GM23338 (cell line): ENCODE data around the gene FAM76A.

Source experiments
- CREB1 ChIP-seq: fragments of 250-450 bp; sonication (Bioruptor Pico); IDR thresholded peaks from 2 replicates; pipeline ENCODE4 v1.5.0; 2020; ENCODE audit warnings: low read depth, mild to moderate bottlenecking, moderate library complexity
- EZH2 ChIP-seq: fragments of 200-600 bp; sonication (generic); IDR thresholded peaks from one replicate; pipeline ENCODE4 v1.8.0; 2017; ENCODE audit warnings: antibody characterized with exemption, mild to moderate bottlenecking, low read depth; ENCODE audit not compliant: unreplicated experiment
- EZH2phosphoT487 ChIP-seq: fragments of 200-600 bp; sonication (generic); IDR thresholded peaks from one replicate; pipeline ENCODE4 v1.8.1; 2018; ENCODE audit warnings: antibody characterized with exemption; ENCODE audit not compliant: unreplicated experiment
- JUNB ChIP-seq: IDR thresholded peaks from one replicate; pipeline ENCODE4 v1.6.1; 2016; ENCODE audit warnings: antibody characterized with exemption; ENCODE audit not compliant: unreplicated experiment
- NANOG ChIP-seq: IDR thresholded peaks from 2 replicates; pipeline ENCODE4 v1.6.1; 2016; ENCODE audit warnings: antibody characterized with exemption, borderline replicate concordance
- POLR2AphosphoS5 ChIP-seq: IDR thresholded peaks from 2 replicates; pipeline ENCODE4 v1.6.1; 2016; ENCODE audit warnings: antibody characterized with exemption, low read depth
- STAT1 ChIP-seq: IDR thresholded peaks from one replicate; pipeline ENCODE4 v1.6.1; 2016; ENCODE audit warnings: antibody characterized with exemption; ENCODE audit not compliant: unreplicated experiment
- ZNF114 ChIP-seq: fragments of 250-450 bp; sonication (Bioruptor Pico); IDR thresholded peaks from 2 replicates; pipeline ENCODE4 v1.5.0; 2020; ENCODE audit warnings: mild to moderate bottlenecking, moderate library complexity
- ZNF331 ChIP-seq: fragments of 250-450 bp; sonication (Bioruptor Pico); IDR thresholded peaks from 2 replicates; pipeline ENCODE4 v1.5.0; 2020; ENCODE audit warnings: low read depth, mild to moderate bottlenecking, moderate library complexity
- TF ChIP-seq, protein P1 (sequence below), 2 experiments: fragments of 200-600 bp in 1 of 2; sonication (generic) in 1 of 2; conservative IDR thresholded peaks; 2 replicates each; pipeline versions ENCODE4 v1.5.1 to v1.6.1; 2016 to 2017; ENCODE audit warnings: antibody characterized with exemption in 2 of 2, low read depth in 2 of 2, mild to moderate bottlenecking in 2 of 2, moderate library complexity in 1 of 2
- TF ChIP-seq, protein P2 (sequence below): IDR thresholded peaks from 2 replicates; pipeline ENCODE4 v1.6.1; 2016; ENCODE audit warnings: antibody characterized with exemption
- TF ChIP-seq, protein P3 (sequence below): IDR thresholded peaks from one replicate; pipeline ENCODE4 v1.6.1; 2018; ENCODE audit warnings: antibody characterized with exemption; ENCODE audit not compliant: unreplicated experiment

DNA sequence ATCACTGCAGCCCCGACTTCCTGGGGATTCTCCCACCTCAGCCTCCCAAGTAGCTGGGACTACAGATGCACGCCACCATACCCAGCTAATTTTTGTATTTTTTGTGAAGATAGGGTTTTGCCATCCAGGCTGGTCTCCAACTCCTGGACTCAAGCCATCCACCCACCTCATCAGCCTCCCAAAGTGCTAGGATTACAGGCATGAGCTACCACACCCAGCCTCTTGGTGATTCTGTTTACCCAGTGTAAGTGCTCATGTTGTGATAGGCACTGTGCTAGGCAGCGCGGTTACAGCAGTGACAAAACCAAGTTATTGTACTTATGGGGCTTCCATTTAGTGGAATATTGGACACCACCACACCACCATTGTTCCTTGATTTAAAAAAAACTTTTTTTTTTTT is 37.6 kb downstream of the FAM76A start:
- TF ChIP-seq, protein P1, sequence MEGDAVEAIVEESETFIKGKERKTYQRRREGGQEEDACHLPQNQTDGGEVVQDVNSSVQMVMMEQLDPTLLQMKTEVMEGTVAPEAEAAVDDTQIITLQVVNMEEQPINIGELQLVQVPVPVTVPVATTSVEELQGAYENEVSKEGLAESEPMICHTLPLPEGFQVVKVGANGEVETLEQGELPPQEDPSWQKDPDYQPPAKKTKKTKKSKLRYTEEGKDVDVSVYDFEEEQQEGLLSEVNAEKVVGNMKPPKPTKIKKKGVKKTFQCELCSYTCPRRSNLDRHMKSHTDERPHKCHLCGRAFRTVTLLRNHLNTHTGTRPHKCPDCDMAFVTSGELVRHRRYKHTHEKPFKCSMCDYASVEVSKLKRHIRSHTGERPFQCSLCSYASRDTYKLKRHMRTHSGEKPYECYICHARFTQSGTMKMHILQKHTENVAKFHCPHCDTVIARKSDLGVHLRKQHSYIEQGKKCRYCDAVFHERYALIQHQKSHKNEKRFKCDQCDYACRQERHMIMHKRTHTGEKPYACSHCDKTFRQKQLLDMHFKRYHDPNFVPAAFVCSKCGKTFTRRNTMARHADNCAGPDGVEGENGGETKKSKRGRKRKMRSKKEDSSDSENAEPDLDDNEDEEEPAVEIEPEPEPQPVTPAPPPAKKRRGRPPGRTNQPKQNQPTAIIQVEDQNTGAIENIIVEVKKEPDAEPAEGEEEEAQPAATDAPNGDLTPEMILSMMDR (conservative IDR thresholded peaks at IDR 0.05; ENCODE audit: low read depth in 2 of 2): no peak
- TF ChIP-seq, protein P2, sequence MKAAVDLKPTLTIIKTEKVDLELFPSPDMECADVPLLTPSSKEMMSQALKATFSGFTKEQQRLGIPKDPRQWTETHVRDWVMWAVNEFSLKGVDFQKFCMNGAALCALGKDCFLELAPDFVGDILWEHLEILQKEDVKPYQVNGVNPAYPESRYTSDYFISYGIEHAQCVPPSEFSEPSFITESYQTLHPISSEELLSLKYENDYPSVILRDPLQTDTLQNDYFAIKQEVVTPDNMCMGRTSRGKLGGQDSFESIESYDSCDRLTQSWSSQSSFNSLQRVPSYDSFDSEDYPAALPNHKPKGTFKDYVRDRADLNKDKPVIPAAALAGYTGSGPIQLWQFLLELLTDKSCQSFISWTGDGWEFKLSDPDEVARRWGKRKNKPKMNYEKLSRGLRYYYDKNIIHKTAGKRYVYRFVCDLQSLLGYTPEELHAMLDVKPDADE: no peak
- TF ChIP-seq POLR2AphosphoS5: no peak
- TF ChIP-seq EZH2: no peak
- TF ChIP-seq, protein P3, sequence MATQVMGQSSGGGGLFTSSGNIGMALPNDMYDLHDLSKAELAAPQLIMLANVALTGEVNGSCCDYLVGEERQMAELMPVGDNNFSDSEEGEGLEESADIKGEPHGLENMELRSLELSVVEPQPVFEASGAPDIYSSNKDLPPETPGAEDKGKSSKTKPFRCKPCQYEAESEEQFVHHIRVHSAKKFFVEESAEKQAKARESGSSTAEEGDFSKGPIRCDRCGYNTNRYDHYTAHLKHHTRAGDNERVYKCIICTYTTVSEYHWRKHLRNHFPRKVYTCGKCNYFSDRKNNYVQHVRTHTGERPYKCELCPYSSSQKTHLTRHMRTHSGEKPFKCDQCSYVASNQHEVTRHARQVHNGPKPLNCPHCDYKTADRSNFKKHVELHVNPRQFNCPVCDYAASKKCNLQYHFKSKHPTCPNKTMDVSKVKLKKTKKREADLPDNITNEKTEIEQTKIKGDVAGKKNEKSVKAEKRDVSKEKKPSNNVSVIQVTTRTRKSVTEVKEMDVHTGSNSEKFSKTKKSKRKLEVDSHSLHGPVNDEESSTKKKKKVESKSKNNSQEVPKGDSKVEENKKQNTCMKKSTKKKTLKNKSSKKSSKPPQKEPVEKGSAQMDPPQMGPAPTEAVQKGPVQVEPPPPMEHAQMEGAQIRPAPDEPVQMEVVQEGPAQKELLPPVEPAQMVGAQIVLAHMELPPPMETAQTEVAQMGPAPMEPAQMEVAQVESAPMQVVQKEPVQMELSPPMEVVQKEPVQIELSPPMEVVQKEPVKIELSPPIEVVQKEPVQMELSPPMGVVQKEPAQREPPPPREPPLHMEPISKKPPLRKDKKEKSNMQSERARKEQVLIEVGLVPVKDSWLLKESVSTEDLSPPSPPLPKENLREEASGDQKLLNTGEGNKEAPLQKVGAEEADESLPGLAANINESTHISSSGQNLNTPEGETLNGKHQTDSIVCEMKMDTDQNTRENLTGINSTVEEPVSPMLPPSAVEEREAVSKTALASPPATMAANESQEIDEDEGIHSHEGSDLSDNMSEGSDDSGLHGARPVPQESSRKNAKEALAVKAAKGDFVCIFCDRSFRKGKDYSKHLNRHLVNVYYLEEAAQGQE: no peak
- TF ChIP-seq ZNF114: no peak
- no peak for TF ChIP-seq STAT1
- no peak for TF ChIP-seq ZNF331 (CRISPR knock-in tag)
- no peak for TF ChIP-seq EZH2phosphoT487
- no peak for TF ChIP-seq CREB1 (CRISPR knock-in tag)
- TF ChIP-seq JUNB: no peak
- no peak for TF ChIP-seq NANOG
